Measurements from ENCODE around the gene TMEM88.

GRCh38 chr17:7832431-7832830 lies 22.4 kb upstream of the TMEM88 start:
- TF ChIP-seq GATA3 (IDR thresholded peaks at IDR 0.05; ENCODE audit: low read depth, low read length) (no peak), GATA2 (IDR thresholded peaks at IDR 0.05; ENCODE audit: low read depth, low read length) (no peak)

Data from SH-SY5Y (cell line).